Stimulated activated CD8-positive, alpha-beta memory T cell treated with anti-CD3 and anti-CD28 coated beads, Interleukin-7, amount 100 ng/mL, for 24 hours (primary cell): Measurements from ENCODE around the gene HHAT.

ENCODE experiments used
- DNase-seq: peaks from one replicate; pipeline ENCODE4 v3.0.0-alpha.2; 2020; ENCODE audit warnings: low read depth

HHAT gene

DNA sequence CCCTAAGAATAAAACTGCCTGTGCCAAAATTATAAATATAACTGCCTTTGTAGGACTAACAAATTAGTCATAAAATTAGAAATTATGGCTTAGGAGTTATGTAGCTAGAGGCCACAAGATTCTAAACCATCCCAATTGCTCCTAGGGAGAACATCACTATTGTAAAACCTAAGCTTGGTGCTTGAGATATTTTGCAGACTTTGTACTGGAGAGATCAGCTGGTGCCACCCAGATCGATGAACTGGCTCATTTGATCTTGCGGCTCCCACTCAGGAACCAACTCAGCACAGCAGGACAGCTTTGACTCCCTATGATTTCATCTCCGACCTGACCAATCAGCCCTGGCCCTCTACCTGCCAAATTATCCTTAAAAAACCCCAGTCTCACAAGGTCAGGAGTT, 30.6 kb downstream of the HHAT start:
- DNase-seq: no peak

DNA sequence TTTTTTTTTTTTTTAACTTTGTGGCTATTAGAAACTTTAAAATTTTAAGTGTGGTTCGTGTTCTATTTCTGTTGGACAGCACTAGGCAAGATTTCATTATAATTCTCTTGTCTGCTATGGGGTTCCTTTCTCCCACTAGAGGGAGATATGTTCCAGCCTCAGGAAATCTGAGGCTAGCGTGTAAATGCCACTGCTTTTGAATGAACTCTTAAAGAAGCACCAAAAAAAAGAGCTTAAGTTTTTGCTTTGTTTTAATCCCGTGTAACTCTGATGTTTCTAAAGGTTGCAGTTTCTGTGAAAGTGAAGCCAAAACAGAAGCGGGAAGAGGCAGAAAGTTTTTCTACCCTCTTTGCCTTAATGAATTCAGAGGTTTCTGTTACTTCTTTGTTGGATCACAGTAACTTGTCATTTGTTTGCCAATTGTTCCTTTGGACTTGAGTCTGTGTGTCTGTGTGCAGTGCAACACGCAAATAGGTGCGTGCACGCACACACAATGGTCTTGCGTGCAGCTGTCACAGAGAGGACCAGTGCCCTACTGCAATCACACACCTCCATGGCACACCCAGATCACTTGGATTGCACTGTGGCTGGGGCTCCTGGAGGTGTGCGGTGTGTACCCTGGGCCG, 32.3 kb downstream of the HHAT start:
- no peak for DNase-seq

DNA sequence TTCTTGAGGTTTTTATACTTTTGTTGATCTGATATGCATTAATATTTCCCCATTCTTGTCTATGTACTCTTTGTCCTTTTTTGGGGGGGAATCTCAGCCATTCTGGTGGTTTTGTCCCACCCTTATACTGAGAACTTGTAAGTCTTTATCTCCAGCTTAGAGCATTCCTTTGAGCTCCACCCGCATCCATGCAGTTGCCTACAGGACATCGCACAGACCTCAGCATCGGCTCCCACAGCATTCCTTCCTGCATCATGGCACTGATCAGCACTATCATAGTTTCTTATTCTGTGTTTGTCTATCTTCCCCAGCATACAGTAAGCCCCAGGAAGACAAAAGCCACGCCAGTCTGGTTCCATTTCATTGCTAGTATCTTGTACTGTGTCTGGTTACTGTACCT, 33.0 kb downstream of the HHAT start:
- no peak for DNase-seq

DNA sequence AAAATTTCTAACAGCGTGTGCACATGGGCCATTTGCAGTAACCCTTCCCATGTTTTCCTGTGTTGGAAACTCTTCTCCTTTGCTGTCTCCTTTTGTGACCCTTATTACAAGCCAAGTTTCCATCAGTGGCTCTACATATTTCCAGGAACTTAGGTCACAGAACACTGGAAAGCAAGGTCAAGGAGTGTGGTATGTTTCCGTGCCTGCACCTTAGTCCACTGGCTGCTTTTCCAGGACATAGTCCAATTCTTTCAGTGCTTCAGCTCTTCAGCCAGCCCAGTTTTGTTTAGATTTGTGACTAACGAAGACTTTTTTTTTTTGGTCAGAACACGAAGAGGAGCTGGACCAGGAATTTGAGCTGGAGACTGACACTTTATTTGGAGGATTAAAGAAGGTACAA, 33.8 kb downstream of the HHAT start:
- DNase-seq: no peak

DNA sequence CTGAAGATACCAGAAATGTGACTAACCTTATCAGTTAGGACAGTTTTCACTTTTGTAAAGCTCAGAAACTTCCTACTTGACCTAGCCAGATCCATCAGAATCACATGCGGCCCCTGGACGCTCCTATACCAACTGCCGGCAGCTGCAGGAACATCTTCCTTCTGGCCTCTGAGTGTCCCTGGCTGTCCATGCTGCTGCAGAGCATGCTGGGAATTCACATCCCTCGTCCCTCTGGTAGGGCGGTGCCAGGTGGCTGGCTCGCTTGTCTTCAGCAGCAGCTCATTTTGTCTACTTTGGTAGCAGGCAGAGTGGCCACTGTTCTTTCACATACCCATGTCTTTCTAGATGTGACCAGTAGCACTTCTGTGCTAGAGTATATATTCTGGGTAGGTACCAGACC, 34.4 kb downstream of the HHAT start:
- no peak for DNase-seq

DNA sequence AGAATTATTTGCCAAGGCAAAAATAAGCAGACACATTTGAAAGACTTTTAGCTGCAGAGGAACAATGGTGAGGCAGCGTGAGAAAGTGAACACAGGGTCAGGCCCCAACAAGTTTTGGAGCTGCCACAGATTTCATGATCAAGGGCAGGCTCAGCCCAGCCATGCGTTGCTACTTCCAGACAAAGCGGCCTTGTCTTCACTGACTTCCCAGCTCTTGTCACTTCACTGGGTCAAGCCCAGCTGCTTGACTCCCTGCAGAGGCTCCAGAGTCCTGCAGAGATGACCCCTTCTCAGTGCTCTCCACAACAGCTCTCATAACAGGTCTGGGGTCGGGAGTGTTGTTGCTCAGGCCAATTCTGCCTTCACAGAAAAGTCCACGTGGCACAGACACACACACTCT, 35.8 kb downstream of the HHAT start:
- no peak for DNase-seq

DNA sequence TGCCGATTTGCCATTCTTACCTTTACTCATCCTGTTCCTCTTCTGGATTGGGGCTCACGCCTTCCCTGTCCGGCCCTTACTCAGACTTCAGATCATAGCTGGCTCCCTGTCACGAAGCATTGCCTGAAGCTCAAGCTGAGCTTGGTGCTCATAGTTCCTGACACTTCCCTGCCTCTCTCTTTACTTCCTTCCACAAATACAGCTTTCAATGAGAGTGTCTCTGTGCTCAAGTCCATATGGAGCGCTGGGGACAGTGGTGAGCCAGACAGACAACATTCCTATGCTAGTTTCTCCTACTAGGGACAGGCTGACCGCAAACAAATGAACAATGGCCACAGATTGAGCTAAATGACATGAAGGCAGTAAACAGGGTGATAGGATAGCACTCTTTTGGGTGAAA, 38.1 kb downstream of the HHAT start:
- no peak for DNase-seq

DNA sequence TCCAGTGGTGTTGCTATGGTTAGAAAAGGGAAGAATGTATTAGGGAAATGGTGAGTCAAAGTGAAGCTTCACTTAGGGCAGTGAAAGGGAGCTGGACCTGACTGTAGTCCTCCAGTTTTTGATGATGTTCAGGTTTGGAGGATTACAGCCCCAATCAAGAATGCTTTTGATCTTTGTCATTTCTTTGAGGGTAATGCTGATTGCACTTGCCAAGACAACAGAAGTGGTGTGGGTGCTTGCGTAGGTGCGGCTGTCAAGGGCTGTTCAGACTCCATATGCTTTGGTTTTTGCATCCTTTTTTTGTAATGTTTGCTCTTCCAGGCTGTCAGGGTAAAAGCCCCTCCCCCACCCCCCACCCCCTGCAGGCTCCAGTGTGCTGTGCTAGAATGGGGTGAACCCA, 38.9 kb downstream of the HHAT start:
- no peak for DNase-seq

DNA sequence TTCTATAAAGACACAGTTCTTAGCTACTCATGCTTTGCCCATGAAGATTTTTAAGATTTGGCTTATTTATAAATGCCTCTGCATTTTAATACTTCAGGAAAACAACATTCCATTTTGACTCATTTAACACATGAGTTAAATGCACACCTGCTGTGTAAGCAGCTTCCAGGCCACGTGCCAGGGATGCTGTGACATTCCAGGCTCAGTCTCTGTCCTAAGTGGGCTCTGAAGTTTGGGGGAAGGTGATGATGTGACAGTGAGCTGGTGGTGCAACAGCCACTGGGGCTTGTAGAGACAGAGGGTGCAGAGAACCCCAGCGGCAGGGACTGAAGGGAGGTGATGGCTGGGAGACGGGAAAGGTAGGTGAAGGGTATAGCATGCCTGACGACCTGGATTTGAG, 40.7 kb downstream of the HHAT start:
- DNase-seq: no peak

DNA sequence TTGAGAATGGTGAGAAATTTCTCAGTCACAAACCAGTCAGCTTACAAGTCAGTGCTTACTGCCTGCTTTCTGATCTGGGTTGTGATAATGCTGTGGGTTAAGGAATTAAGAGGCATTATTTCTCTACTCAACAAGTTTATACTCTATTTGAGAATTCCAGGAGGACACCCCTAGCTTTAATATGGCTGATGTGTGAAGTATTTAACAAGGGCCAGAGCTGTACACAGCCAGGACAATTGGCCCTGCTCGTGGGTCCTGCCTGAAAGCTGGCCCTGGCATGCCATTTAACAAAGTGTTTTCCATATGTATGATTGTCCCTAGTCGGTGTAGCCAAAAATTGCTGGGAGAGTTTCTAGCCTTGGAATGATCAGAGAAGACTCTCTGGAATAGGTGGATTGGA, 43.2 kb downstream of the HHAT start:
- DNase-seq: no peak

DNA sequence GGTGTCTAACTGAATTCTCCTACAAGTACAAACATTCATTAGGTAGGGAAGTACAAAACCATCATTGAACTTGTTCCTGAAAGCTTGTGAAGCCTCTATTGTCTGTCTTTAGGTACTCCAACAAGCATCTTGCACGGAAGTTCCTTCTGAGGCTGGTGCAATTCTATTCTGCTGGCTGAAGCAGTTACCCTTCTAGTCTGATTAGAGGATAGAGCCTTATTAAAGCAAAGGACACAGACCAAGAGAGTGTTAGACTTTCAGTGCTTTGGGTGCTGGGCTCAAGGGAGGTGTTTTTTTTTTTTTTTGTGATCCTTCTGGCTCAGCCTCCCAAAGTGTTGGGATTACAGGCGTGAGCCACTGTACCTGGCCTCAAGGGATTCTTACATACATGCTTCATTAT, 43.8 kb downstream of the HHAT start:
- no peak for DNase-seq

DNA sequence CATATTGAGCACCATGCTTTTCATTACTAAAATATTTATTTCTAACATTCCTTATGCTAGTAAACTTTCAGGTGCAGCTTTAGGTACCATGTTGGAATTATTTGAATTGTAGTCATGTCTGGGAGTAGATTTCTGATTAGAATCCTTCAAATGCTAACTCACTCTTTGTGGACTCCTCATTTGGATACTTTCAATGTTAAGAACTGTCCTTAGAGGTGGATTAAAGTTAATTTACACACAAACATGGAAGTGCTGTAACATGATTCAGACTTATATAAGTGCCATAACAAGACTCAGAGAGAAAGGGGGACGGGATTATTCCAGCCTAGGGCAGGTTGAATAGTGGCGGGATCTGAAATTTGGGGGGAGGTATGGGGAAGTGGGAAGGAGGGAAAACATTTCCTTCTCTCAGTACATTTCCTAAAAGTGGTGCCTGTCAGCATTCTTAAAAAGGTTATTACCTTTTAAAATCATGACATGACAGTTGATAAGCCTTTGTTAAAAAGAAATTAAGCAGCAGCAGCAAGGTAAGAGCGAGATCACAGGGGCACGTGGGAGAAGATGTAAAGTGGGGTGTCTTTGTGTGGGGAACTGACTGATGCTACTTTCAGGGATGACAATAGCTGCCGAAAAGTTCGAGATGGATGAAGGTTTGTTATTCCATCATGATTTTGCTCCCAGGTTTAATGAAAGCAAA, 44.4 kb downstream of the HHAT start:
- no peak for DNase-seq

DNA sequence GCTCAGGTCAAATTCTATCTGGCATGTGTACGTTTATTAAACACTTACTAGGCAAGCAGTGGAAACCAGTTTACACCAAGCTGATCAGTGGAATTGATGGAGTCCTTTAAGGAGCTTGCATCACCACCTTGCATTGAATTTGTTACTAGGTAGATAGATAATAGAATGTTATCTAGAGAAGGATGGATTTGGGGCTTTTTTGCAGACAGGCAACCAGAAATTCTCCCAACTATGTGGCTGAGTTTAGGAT, 44.9 kb downstream of the HHAT start:
- no peak for DNase-seq

DNA sequence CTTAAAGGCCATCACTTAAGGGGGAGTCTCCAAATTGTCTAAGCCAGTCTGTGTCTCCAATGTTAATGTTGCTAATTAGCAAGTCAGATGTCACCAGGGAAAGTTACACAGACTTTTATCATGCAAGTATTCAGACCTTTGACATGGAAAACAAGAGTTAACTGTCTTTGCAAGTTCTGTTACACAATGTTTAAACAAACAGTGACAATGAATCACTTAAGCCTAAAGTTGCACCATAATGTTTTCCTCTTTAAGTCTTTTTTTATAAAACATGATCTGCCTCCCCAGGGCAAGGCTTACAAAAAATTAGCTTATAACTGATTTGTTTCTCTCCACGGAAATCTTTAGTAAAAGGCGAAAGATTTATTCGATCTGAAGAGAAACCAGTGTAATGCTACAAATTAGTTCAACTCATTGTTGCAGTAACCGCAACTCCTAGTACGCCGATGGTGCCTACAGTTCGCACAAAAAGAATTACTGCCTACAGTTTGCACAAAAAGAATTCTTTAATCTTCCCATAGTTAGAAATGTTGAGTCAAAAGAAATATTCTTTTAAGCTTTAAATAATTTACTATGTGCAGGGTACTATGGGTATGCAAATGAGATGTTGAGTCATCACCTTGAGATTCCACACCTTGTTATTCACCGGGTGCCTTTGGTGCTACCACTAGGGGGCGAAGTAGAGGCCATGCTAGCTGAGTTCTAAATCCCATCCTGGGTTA, 45.3 kb downstream of the HHAT start:
- DNase-seq: peak; percentile 46

DNA sequence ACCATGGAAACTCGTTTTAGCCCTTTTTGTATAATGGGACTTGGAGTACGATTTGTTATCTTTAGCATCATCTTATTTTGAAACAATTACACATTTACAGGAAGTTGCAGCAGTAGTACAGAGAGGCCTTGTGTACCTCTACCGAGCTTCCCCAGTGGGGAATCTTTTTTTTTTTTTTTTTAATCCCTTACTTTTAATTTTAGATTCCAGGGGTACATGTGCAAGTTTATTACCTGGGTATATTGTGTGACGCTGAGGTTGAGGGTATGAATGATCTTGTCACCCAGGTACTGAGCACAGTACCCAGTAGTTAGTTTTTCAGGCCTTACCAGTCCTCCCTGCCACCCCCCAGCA, 45.9 kb downstream of the HHAT start:
- DNase-seq: no peak

DNA sequence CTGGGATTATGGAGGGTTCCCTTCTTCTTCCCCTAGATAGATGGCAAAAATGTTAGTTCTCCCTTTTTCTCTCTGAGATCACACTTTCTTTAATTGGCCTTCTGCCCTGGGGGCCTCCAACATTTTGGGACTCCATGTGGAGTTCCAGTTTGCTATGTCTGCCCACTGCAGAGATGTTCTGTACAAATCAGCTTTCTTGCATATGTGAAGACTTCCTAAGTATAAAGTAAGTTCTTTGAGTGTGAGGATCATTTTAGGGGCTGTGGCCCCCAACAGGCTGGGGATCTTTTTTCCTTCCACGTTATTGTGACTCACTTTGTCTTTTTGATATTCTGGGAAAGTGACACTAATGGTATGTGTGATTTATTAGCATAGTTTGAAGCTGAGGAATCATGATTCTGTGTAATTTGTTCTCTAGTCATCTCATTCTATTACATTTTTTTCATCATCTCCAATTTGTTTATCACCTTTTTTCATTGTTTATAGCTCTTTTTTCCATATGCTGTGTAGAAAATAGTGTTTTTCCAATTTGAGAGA, 48.2 kb downstream of the HHAT start:
- no peak for DNase-seq

DNA sequence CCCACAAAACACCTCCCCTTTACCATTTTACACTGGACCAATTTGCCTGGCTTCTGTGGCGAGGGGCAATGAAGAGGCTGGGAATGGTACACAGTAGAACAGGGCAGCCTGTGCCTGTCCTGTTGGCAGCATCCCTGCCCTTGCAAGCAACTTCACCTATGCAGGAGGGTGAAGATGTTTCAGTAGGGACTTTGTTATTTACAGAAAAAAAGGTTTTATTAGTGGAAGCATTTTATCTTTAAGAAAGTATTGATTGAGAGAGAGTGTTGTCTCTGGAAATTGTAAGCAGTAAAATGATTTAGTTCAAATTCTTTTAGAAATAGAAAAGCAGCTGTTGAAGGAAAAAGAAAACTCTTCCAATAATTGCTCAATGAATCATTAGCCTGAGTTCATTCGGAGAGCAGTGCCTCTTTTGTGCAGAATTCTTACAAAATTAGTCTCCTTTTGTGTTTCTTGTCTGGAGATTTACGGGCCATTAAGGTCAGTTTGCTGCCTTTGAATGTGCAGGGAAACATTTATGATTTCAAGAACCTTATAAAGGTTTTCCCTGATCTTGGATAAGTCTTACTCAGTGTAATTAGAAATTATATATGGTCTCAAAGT, 49.1 kb downstream of the HHAT start:
- DNase-seq: no peak

DNA sequence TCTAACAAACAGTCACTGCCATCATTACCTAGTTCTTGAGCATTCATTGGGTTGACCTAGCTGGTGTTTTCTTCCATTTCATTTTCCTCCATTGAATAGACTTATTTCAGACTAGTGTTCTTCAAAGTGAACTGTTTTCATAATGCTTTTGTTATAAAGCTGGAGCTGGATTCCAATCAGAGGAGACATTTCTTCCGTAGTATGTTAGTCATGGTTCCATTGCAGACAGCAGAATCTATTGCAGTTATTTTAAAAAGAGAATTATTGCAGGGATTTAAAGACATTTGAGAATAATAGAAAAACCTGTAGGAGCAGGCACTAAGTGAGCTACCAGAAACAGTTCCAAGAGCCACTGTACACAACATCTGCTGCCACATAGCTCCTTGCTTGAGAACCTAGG, 50.0 kb downstream of the HHAT start:
- no peak for DNase-seq

DNA sequence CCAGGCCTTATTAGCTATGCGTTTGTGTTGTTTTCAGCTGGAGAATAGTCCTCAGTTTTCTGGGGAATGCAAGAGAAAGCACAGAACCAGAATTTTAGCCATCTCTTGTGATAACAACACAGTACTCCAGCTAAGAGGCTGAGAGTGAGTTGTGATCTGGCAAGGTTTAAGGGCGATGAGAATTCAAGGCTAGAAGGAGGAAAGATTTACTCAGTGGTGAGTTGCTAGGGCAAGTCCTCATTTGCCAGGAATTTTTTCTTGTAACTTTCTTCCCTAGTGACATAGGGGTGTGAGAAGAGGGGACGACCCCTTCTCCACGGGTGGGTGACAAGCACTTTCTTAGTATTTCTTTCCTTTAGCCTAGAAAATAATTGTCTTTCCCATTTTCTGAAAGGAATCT, 53.2 kb downstream of the HHAT start:
- DNase-seq: no peak

DNA sequence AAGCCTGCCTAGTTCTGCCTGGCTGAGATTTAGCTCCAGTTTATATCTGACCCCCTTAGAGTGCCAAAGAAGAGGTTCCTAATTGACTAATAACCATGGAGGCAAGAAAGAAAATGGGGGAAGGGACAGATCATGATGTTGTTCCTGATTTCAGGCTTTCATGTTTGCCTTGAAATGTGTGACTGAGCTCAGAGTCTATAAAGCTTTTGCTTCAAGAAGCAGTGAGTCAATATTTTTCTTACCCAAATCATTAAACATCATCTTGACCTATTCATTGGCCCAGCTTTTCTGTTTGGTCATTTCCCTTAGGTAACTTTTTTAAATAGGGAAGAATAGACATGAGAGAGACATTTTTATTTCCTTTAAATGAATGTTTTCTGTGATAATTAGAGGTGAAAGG, 55.9 kb downstream of the HHAT start:
- no peak for DNase-seq

DNA sequence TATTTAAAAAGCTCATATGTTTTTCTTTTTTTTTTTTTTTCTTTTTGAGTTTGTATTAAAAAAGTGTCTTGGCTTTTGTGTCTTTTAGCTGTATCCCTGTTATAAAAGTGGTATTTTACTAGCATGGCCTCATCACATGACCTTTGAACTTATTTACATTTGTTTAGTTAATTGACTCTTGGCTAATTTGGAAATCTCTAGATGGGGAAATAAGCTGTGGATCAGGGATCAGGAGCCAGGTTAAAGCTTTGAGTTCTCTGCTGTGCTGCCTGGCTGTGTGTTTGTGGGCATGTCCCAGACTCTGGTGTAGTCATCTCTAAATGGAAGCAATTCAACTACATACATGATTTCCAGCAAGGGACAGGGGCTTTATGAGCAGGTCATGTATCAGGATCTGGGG, 56.5 kb downstream of the HHAT start:
- no peak for DNase-seq

DNA sequence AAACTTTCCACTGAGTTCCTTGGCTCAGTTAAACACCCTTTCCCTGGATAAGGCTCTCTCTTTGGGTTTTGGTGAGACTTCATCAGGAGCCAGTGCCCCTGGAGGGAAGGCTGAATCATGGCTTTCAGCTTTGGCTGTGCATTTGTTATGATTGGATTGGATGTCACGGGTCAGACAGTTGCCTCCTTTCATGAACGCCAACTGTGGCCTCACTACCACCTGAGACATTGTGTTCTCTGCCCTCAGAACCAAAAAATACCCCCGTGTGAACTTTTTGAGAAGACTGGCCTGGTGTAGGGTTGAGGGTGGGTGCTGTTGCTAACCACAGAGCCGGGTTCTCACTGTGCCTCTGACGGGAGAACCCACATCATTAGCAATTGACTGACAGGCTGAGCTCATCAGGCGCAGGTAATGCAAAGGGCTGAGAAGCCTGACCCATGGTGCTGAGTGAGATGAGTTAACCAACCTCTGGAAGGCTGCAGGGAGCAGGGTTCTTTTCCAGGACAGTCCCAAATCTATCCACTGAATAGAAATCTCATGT, 65.6 kb downstream of the HHAT start:
- DNase-seq: no peak

DNA sequence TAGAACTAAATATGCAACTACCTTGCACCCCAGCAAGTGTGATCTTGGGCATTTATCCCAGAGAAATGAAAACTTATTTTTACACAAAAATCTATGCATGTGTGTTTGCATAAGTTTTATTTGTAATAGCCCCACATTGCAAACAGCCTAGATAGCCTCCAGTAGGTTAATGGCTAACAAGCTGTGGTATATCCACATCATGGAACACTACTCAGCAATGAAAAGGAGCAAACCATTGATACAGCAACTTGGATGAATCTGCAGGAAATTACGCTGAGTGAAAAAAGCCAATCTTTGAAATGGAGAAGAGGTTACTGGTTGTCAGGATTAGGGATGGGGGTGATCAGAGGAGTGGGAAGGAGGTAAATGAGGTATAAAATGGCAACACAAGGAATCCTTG, 67.8 kb downstream of the HHAT start:
- no peak for DNase-seq
